SU-DHL-6 (cell line): ENCODE measurements around the gene BTBD2.
"Not testable (repeated sequence)": the region's sequence is repeated elsewhere in the genome, so short reads cannot be mapped to it uniquely, and the experiment has no call there.

Experiments
- H2AFZ ChIP-seq: fragments of 200-600 bp; sonication (generic); 2 replicates; pipeline ENCODE4 v1.6.1; 2014; ENCODE audit warnings: low read depth, mild to moderate bottlenecking, moderate library complexity, mixed read lengths, antibody characterized with exemption, low read length; ENCODE audit not compliant: severe bottlenecking
- H3F3A ChIP-seq: fragments of 200-600 bp; shearing (Covaris generic); 2 replicates; pipeline ENCODE4 v1.6.0; 2016; ENCODE audit warnings: antibody characterized with exemption, mild to moderate bottlenecking; ENCODE audit not compliant: insufficient read depth
- H3K27ac ChIP-seq: fragments of 200-600 bp; sonication (generic); 2 replicates; pipeline ENCODE4 v1.5.1; 2016; ENCODE audit warnings: low read depth, mild to moderate bottlenecking, low read length, moderate library complexity, mixed read lengths
- H3K27me3 ChIP-seq: fragments of 200-600 bp; sonication (generic), shearing (Covaris generic); 2 replicates; pipeline ENCODE4 v1.6.0; 2014; ENCODE audit warnings: mild to moderate bottlenecking, low read length
- H3K36me3 ChIP-seq: fragments of 200-600 bp; sonication (generic); 2 replicates; pipeline ENCODE4 v1.6.1; 2014; ENCODE audit warnings: mild to moderate bottlenecking, low read length, mixed read lengths
- H3K4me2 ChIP-seq: fragments of 300-600, 200-600 bp; shearing (Covaris generic), sonication (generic); 2 replicates; pipeline ENCODE4 v1.6.0; 2014; ENCODE audit warnings: low read length, low read depth, mild to moderate bottlenecking; ENCODE audit not compliant: poor library complexity, severe bottlenecking
- H3K4me3 ChIP-seq: fragments of 200-600 bp; sonication (generic); 2 replicates; pipeline ENCODE4 v1.5.1; 2014; ENCODE audit warnings: antibody characterized with exemption, low read length, mild to moderate bottlenecking, mixed read lengths; ENCODE audit not compliant: insufficient read depth, poor library complexity, severe bottlenecking
- H3K79me2 ChIP-seq: fragments of 200-600 bp; sonication (generic); 2 replicates; pipeline ENCODE4 v1.6.1; 2014; ENCODE audit warnings: mild to moderate bottlenecking, low read length, moderate library complexity; ENCODE audit not compliant: insufficient read depth
- H3K9ac ChIP-seq: fragments of 200-600 bp; sonication (generic); 2 replicates; pipeline ENCODE4 v1.7.0; 2014; ENCODE audit warnings: mild to moderate bottlenecking, low read length
- H3K9me2 ChIP-seq: fragments of 200-600 bp; sonication (generic); replicated peaks from 2 replicates; pipeline ENCODE4 v1.6.1; 2014; ENCODE audit warnings: low read length; ENCODE audit not compliant: insufficient read depth
- H3K9me3 ChIP-seq: fragments of 200-600 bp; sonication (generic); 2 replicates; pipeline ENCODE4 v1.6.1; 2014; ENCODE audit warnings: low read length, mixed read lengths; ENCODE audit not compliant: insufficient read depth
- H4K20me1 ChIP-seq: fragments of 200-600 bp; sonication (generic); 2 replicates; pipeline ENCODE4 v1.6.1; 2014; ENCODE audit warnings: low read depth, mild to moderate bottlenecking, antibody characterized with exemption, low read length, moderate library complexity, mixed read lengths
- EZH2phosphoT487 ChIP-seq: fragments of 200-600 bp; sonication (generic), shearing (Covaris generic); conservative IDR thresholded peaks from 2 replicates; pipeline ENCODE4 v1.6.1; 2018; ENCODE audit warnings: mild to moderate bottlenecking, antibody characterized with exemption, low read length, moderate library complexity, mixed read lengths
- TF ChIP-seq, protein P1 (sequence below): fragments of 200-600 bp; sonication (generic); IDR thresholded peaks from one replicate; pipeline ENCODE4 v1.5.1; 2017; ENCODE audit warnings: antibody characterized with exemption, mild to moderate bottlenecking, low read length, moderate library complexity; ENCODE audit not compliant: insufficient read depth, poor library complexity, severe bottlenecking

The BTBD2 gene

DNA sequence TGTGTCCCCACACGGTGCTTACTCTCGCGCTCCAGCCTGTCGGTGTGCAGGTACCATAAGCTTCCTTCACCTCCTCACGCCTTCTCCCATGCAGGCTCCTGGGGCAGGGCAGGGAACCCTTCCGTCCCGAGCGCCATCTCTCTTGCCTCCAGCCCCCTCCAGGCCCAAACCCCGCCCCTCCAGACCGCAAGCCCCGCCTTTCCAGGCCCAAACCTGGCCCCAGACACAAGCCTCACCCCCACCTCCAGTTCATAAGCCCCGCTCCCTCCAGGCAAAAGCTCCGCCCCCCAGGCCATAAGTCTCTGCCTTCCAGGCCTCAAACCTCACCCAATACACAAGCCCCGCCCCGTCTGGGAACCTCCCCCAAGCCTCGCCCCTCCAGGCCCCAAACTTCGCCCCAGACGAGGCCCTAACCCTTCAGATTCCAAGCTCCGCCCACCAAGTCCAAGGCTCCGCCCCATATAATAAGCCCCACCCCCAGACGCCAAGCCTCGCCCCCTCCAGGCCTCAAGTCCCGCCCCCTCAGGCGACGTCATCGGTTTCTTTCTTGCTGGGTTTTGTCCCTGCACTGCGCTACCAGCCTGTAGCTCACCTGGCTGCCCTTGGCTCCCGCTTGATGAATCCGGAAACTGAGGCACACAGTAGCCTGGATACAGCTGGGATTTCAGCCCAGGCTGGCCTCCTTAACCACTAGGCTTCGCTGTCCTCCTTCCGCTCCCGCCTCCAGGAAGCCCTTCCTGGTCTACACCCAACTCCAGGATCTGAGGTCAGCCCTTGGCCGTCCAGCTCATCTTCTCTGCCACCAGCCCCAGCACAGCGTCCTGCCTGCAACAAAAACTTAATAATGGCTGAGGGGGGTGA, 19.4 kb upstream of the BTBD2 start:
- Histone ChIP-seq H3K4me3 (no peak overlapping the region), H3K27me3 (no peaks in the 10 kb centered on the region), H3K79me2 (no peaks in the 10 kb centered on the region), H3K9me2 (no peaks in the 10 kb centered on the region), H3K9ac (no peak overlapping the region), H3K4me2 (no peak overlapping the region), H3K36me3 (no peaks in the 10 kb centered on the region), H4K20me1 (peaks cover 7% of the 10 kb centered on the region; the same call in 1 of the 2 replicates), H3K9me3 (no peaks in the 10 kb centered on the region), H3F3A (peaks cover 11% of the 10 kb centered on the region), H3K27ac (no peak overlapping the region), H2AFZ (no peak overlapping the region)
- no peak for TF ChIP-seq EZH2phosphoT487
- TF ChIP-seq, protein P1, sequence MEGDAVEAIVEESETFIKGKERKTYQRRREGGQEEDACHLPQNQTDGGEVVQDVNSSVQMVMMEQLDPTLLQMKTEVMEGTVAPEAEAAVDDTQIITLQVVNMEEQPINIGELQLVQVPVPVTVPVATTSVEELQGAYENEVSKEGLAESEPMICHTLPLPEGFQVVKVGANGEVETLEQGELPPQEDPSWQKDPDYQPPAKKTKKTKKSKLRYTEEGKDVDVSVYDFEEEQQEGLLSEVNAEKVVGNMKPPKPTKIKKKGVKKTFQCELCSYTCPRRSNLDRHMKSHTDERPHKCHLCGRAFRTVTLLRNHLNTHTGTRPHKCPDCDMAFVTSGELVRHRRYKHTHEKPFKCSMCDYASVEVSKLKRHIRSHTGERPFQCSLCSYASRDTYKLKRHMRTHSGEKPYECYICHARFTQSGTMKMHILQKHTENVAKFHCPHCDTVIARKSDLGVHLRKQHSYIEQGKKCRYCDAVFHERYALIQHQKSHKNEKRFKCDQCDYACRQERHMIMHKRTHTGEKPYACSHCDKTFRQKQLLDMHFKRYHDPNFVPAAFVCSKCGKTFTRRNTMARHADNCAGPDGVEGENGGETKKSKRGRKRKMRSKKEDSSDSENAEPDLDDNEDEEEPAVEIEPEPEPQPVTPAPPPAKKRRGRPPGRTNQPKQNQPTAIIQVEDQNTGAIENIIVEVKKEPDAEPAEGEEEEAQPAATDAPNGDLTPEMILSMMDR, result no peak

DNA sequence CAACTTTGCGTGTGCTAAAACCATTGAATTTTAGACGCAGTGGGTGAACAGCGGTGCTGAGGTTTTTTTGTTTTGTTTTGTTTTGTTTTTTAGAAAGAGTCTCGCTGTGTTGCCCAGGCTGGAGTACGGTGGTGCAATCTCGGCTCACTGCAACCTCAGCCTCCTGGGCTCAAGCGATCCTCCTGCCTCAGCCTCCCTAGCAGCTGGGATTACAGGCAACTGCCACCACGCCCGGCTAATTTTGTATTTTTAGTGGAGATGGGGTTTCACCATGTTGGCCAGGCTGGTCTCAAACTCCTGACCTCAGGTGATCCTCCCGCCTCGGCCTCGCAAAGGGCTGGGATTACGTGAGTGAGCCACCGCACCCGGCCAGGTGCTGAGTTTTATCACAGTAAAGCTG, 18.7 kb upstream of the BTBD2 start:
- not testable (repeated sequence) for H2AFZ ChIP-seq, H3K27me3 ChIP-seq, H3K9me3 ChIP-seq, H3K27ac ChIP-seq, H3K4me2 ChIP-seq, H3K79me2 ChIP-seq, H3K9ac ChIP-seq, H3K4me3 ChIP-seq, H3K9me2 ChIP-seq, H4K20me1 ChIP-seq, H3K36me3 ChIP-seq
- peaks cover 11% of the 10 kb centered on the region for H3F3A ChIP-seq

DNA sequence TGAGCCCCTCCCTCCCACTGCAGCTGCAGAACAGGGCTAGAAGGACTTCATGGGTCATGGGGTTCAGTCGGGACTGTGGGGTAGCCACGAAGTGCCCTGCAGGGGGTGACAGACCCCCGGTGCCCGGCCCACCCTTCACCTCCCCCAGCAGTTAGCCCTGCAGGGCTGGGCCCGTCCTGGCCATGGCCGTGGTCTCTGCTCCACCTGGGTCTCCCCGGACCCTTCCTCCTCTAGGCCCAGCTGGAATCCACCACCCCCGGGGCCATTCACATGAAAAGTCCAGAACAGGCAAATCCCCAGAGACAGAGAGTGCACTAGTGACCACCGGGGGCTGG, 18.3 kb upstream of the BTBD2 start:
- Histone ChIP-seq H3K9me3 (no peaks in the 10 kb centered on the region), H3K9me2 (no peaks in the 10 kb centered on the region), H3K36me3 (no peaks in the 10 kb centered on the region), H3K4me2 (no peak overlapping the region), H3K79me2 (no peaks in the 10 kb centered on the region), H3K27ac (no peak overlapping the region), H3K9ac (no peak overlapping the region), H3K27me3 (no peaks in the 10 kb centered on the region), H3K4me3 (no peak overlapping the region), H2AFZ (no peak overlapping the region), H4K20me1 (peaks cover 7% of the 10 kb centered on the region; the same call in 1 of the 2 replicates), H3F3A (peaks cover 11% of the 10 kb centered on the region)
- TF ChIP-seq, protein P1, result no peak
- no peak for TF ChIP-seq EZH2phosphoT487

DNA sequence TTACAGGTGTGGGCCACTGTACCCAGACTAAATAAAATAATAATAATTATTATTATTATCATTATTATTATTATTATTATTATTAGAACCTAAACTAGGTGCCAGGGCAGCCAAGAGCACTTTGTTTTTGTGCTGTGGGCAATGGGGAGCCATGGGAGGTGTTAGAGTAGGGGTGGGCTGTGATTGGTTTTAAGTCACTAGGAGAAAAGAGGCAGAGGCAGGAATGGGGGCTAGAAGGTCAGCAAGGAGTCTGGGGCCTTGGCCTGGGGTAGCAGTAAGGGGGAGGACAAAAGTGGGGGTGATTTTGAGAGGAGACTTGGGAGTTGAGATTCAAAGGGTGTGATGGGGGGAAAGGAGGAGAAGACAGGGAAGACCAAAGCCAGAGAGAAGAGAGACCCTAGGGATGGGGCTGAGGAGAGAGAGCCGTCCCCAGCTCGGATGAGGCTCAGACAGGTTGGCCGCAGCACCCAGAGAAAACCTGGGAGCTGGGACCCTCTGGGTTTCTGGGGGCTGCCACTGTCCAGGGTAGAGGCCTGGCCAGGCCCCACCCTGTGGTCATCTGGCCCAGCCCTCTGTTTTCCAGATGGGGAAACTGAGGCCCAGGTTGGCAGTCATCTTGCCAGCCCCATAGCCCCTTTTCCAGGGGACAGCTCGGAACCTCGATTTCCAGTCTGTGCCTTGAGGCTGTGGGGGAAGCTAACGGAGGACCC, 17.8 kb upstream of the BTBD2 start:
- Histone ChIP-seq H3K36me3 (no peaks in the 10 kb centered on the region), H3K4me3 (no peak overlapping the region), H3K9me3 (no peaks in the 10 kb centered on the region), H3K9me2 (no peaks in the 10 kb centered on the region), H3K79me2 (no peaks in the 10 kb centered on the region), H3K27me3 (no peaks in the 10 kb centered on the region), H4K20me1 (peaks cover 7% of the 10 kb centered on the region; the same call in 1 of the 2 replicates), H3F3A (peaks cover 11% of the 10 kb centered on the region), H3K4me2 (no peak overlapping the region), H3K9ac (no peak overlapping the region), H2AFZ (no peak overlapping the region), H3K27ac (no peak overlapping the region)
- TF ChIP-seq, protein P1, result no peak
- TF ChIP-seq EZH2phosphoT487, result no peak
